ENCODE measurements around the gene CFAP141. TPM values are rescaled to one million over a fixed set of nuclear protein-coding genes. Genes with fewer than 3 reads are reported as not detected.

The CFAP141 gene
- total and polyA plus RNA-seq, 3 donors from 2014 or later, result 4.0 to 38.3 (median 8.4) TPM

GRCh38 chr1:154178013-154178412 lies 28.1 kb downstream of the CFAP141 start:
- intact Hi-C loops (cut with DNase I; ENCODE audit: low total_unique reads), result no loop called here
- no peaks in the 10 kb centered on the region for H3K9me3 ChIP-seq
- no peaks in the 10 kb centered on the region for H3K36me3 ChIP-seq (ENCODE audit: low read depth, missing control alignments)
- peak overlapping the region; percentile 9 to 50 for H3K27ac ChIP-seq
- 52 to 70% methylated on average over 2 of the region's 2 CpGs for WGBS, 2 donors
- peaks cover 56% of the 10 kb centered on the region for H3K4me1 ChIP-seq
- no peak overlapping the region for H3K4me3 ChIP-seq
- DNase-seq, result no peak
- H3K27me3 ChIP-seq, result no peaks in the 10 kb centered on the region
- no peak for TF ChIP-seq CTCF (IDR thresholded peaks at IDR 0.05)
- no peak for TF ChIP-seq POLR2A (IDR thresholded peaks at IDR 0.05)

GRCh38 chr1:154176337-154176736 lies 29.8 kb downstream of the CFAP141 start:
- 47 to 49% methylated on average over 2 of the region's 2 CpGs for WGBS, 2 donors
- TF ChIP-seq CTCF (IDR thresholded peaks at IDR 0.05) (no peak), POLR2A (IDR thresholded peaks at IDR 0.05) (no peak)
- H3K27ac ChIP-seq, result no peak overlapping the region
- intact Hi-C loops (cut with DNase I; ENCODE audit: low total_unique reads), result no loop called here
- H3K9me3 ChIP-seq, result no peaks in the 10 kb centered on the region
- H3K4me1 ChIP-seq, result peaks cover 52% of the 10 kb centered on the region
- H3K36me3 ChIP-seq (ENCODE audit: low read depth, missing control alignments), result no peaks in the 10 kb centered on the region
- H3K4me3 ChIP-seq, result no peak overlapping the region
- no peak for DNase-seq
- no peaks in the 10 kb centered on the region for H3K27me3 ChIP-seq

- H3K27me3 ChIP-seq, result no peaks in the 10 kb centered on the region
- peaks cover 37% of the 10 kb centered on the region for H3K4me1 ChIP-seq
- WGBS, 2 donors, result 95 to 96% methylated on average over 4 of the region's 4 CpGs
- H3K36me3 ChIP-seq (ENCODE audit: low read depth, missing control alignments), result no peaks in the 10 kb centered on the region
- no peaks in the 10 kb centered on the region for H3K9me3 ChIP-seq
- TF ChIP-seq CTCF (IDR thresholded peaks at IDR 0.05) (no peak), POLR2A (IDR thresholded peaks at IDR 0.05) (no peak)
- intact Hi-C loops (cut with DNase I; ENCODE audit: low total_unique reads), result no loop called here
- H3K27ac ChIP-seq, result no peak overlapping the region
- DNase-seq, result no peak
- H3K4me3 ChIP-seq, result no peak overlapping the region
Observed at GRCh38 chr1:154174654-154175053, 31.5 kb downstream of the CFAP141 start.

GRCh38 chr1:154171880-154172279 lies 34.3 kb downstream of the CFAP141 start:
- H3K27ac ChIP-seq, result no peak overlapping the region
- no peaks in the 10 kb centered on the region for H3K36me3 ChIP-seq (ENCODE audit: low read depth, missing control alignments)
- intact Hi-C loops (cut with DNase I; ENCODE audit: low total_unique reads), result no loop called here
- no peaks in the 10 kb centered on the region for H3K27me3 ChIP-seq
- WGBS, 2 donors, result 84 to 87% methylated on average over 5 of the region's 5 CpGs
- H3K4me1 ChIP-seq, result peaks cover 9% of the 10 kb centered on the region
- no peaks in the 10 kb centered on the region for H3K9me3 ChIP-seq
- no peak overlapping the region for H3K4me3 ChIP-seq
- DNase-seq, result no peak
- TF ChIP-seq POLR2A (IDR thresholded peaks at IDR 0.05), result no peak

- DNase-seq, result no peak
- Histone ChIP-seq H3K36me3 (ENCODE audit: low read depth, missing control alignments) (no peaks in the 10 kb centered on the region), H3K4me3 (no peak overlapping the region)
Observed at GRCh38 chr1:154171223-154171583, 34.9 kb downstream of the CFAP141 start.

More at GRCh38 chr1:154171223-154171583, 34.9 kb downstream of the CFAP141 start:
- 92 to 94% methylated on average over 4 of the region's 4 CpGs for WGBS, 2 donors
- Histone ChIP-seq H3K9me3 (no peaks in the 10 kb centered on the region), H3K27me3 (no peaks in the 10 kb centered on the region), H3K27ac (no peak overlapping the region), H3K4me1 (peaks cover 5% of the 10 kb centered on the region)
- intact Hi-C loops (cut with DNase I; ENCODE audit: low total_unique reads), result no loop called here
- TF ChIP-seq CTCF (IDR thresholded peaks at IDR 0.05) (no peak), POLR2A (IDR thresholded peaks at IDR 0.05) (no peak)

All from testis (tissue), 3 donors.